GM12892 (cell line): Measurements from ENCODE around the gene CACNA2D3.

Experiments used
- DNase-seq: peaks from one replicate; pipeline ENCODE4 v3.0.0; 2011; ENCODE audit not compliant: insufficient read length
- FAIRE-seq: peaks from 2 replicates; lab custom pipeline; 2011; peaks lifted over from hg19 to GRCh38; lab: Jason Lieb, UNC
- POLR2A ChIP-seq: IDR thresholded peaks from 2 replicates; pipeline ENCODE4 v1.6.1; 2011; ENCODE audit warnings: low read depth, low read length, control low read depth
- POLR2AphosphoS5 ChIP-seq: IDR thresholded peaks from 2 replicates; pipeline ENCODE4 v1.6.1; 2011; ENCODE audit warnings: low read depth, low read length, control low read depth
- TAF1 ChIP-seq: IDR thresholded peaks from 2 replicates; pipeline ENCODE4 v1.6.1; 2011; ENCODE audit warnings: low read depth, mild to moderate bottlenecking, control low read depth, low read length, borderline replicate concordance

CACNA2D3 gene

GRCh38 chr3:54264050-54264449 is 141.7 kb downstream of the CACNA2D3 start:
- DNase-seq: no peak
- FAIRE-seq: no peak
- no peak for TF ChIP-seq TAF1
- no peak for TF ChIP-seq POLR2A
- no peak for TF ChIP-seq POLR2AphosphoS5

GRCh38 chr3:54270816-54271526 is 148.6 kb downstream of the CACNA2D3 start:
- no peak for TF ChIP-seq POLR2AphosphoS5
- TF ChIP-seq POLR2A: no peak
- no peak for TF ChIP-seq TAF1
- DNase-seq (no peak), FAIRE-seq (no peak)

GRCh38 chr3:54273791-54274190 is 151.4 kb downstream of the CACNA2D3 start:
- DNase-seq: no peak
- FAIRE-seq: no peak
- TF ChIP-seq TAF1 (no peak), POLR2AphosphoS5 (no peak), POLR2A (no peak)

DNA sequence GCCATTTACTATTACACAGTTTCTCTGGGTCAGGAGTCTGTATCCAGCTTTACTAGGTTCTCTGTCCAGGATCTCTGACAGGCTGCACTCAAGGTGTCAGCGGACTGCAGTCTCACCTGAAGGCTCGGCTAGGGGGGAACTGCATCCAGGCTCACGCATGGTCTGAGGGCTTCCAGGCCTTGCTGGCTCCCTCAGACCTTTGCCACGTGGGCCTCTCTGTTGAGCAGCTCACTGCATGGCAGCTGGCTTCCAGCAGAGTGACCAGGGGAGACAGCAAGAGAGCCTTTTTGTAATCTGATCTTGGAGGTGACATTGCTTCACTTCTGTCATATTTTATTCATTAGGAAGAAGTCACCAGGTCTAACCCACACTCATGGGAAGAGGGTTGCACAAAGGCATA is 152.3 kb downstream of the CACNA2D3 start:
- FAIRE-seq (no peak), DNase-seq (no peak)
- TF ChIP-seq POLR2AphosphoS5: no peak
- no peak for TF ChIP-seq TAF1
- TF ChIP-seq POLR2A: no peak

GRCh38 chr3:54279005-54279583 is 156.7 kb downstream of the CACNA2D3 start:
- TF ChIP-seq POLR2AphosphoS5 (no peak), POLR2A (no peak), TAF1 (no peak)
- FAIRE-seq: no peak
- DNase-seq: no peak

DNA sequence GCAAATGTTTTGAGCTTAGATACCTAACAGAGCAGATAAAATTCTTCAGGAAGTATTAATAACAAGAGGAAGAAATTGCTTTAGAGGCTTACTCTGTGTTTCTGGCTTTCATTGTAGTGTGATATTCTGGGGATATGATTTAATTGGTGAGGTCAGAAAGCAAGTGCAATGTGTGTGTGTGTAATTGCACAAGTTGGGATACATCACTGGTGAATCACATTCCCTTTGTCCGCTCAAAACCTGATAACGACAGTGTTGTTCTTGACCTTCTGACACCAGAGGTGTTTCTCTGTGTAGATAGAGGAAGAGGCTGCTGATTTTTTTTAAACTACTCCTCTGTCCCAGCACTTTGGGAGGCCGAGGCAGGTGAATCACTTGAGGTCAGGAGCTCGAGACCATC is 161.1 kb downstream of the CACNA2D3 start:
- TF ChIP-seq POLR2A (no peak), TAF1 (no peak), POLR2AphosphoS5 (no peak)
- DNase-seq (no peak), FAIRE-seq (no peak)

DNA sequence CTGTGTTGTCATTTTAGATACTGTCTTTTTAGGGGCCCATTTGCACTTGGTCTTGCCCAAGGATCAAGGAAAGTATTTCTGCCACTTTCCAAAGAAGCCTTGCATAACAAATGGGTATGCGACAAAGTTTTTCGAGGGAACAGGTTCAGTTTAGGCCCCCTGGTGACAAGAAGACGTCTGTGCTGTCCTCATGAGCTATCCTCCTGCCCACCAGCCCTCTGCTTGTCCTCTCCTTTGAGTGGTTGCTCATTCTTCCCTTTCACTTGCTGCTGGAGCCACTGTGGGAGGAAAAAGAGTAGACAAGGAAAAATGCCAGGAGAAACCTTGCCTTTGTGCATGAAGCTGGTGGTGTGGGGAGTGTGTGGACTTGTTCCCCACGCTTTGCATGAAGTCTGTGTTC is 171.9 kb downstream of the CACNA2D3 start:
- DNase-seq: no peak
- TF ChIP-seq TAF1: no peak
- no peak for TF ChIP-seq POLR2A
- no peak for TF ChIP-seq POLR2AphosphoS5
- no peak for FAIRE-seq

- TF ChIP-seq POLR2AphosphoS5 (no peak), TAF1 (no peak), POLR2A (no peak)
- no peak for FAIRE-seq
- no peak for DNase-seq
Measured at GRCh38 chr3:54296531-54296930, 174.2 kb downstream of the CACNA2D3 start.

GRCh38 chr3:54299169-54299935 is 177.0 kb downstream of the CACNA2D3 start:
- TF ChIP-seq POLR2A (no peak), POLR2AphosphoS5 (no peak), TAF1 (no peak)
- FAIRE-seq (no peak), DNase-seq (no peak)

DNA sequence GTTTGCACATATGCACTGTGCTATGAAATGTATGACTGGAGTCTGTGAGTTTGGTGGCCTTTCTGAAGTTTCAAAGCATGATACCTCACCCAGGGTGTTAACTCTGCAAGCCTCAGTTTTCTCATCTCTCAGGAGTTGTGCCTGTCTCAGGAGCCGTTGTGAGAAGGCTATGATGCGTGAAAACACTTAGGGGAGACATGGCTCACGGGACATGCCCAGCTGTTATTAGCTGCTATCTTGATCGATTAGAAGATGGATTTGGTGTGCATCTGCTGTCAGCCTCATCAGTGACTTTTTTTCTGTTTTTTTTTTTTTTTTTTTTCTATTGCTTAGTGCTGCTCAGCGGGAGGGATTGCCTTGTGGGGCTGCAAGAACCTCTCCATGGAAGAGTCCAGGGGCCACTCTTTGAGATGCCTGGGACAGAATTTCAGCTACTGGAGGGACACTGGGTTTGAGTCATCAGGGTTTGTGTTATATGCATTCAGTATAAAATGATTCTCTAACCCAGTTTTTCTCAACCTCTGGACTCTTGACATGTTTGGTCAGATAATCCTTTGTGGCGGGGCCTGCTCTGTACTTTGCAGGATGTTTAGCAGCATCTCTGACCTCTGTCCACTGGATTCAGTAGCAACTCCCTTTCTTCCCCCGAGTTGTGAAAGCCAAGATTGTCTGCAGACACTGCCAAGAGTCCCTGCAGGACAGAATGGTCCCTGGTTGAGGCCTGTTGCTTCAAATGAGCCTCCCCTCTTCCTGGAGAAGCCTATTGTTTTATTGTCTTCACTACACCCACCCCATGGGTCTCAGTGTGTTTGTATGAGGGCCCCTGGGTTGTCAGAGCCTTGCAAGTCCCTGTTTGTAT is 181.4 kb downstream of the CACNA2D3 start:
- no peak for FAIRE-seq
- TF ChIP-seq TAF1: no peak
- TF ChIP-seq POLR2AphosphoS5: no peak
- TF ChIP-seq POLR2A: no peak
- DNase-seq: no peak

- DNase-seq (no peak), FAIRE-seq (no peak)
- TF ChIP-seq POLR2AphosphoS5 (no peak), TAF1 (no peak), POLR2A (no peak)
Measured at GRCh38 chr3:54304877-54305276, 182.5 kb downstream of the CACNA2D3 start.
